Nephron (organoid): ENCODE data around the gene SUPT20H.

ENCODE experiments used
- H3K27ac Mint-ChIP-seq, 3 experiments: 2 replicates each; pipeline ENCODE4 v1.8.0; 2020; ENCODE audit warnings: mixed read lengths in 3 of 3, mild to moderate bottlenecking in 2 of 3, moderate library complexity in 1 of 3
- H3K27me3 Mint-ChIP-seq: 2 replicates; pipeline ENCODE4 v1.8.0; 2021; ENCODE audit warnings: low read depth, mild to moderate bottlenecking, moderate library complexity, mixed read lengths
- H3K36me3 Mint-ChIP-seq: 2 replicates; pipeline ENCODE4 v1.8.0; 2020; ENCODE audit warnings: low read depth, mixed read lengths
- H3K4me1 Mint-ChIP-seq: 2 replicates; pipeline ENCODE4 v1.8.0; 2020; ENCODE audit warnings: mixed read lengths
- H3K4me3 Mint-ChIP-seq, 3 experiments: 2 replicates each; pipeline ENCODE4 v1.8.0; 2020; ENCODE audit warnings: mild to moderate bottlenecking in 3 of 3, mixed read lengths in 3 of 3, moderate library complexity in 2 of 3
- H3K9me3 Mint-ChIP-seq: 2 replicates; pipeline ENCODE4 v1.8.0; 2020; ENCODE audit warnings: mixed read lengths
- CTCF ChIP-seq, 3 experiments: fragments of 200-600 bp; sonication (generic); IDR thresholded peaks; one replicate each; pipeline ENCODE4 v1.5.0; 2021; ENCODE audit warnings: antibody characterized with exemption in 3 of 3; ENCODE audit not compliant: unreplicated experiment in 3 of 3

SUPT20H gene

GRCh38 chr13:37011788-37012187 lies 47.7 kb downstream of the SUPT20H start:
- TF ChIP-seq CTCF (IDR thresholded peaks at IDR 0.05; ENCODE audit: unreplicated experiment in 3 of 3) = no peak
- H3K36me3 Mint-ChIP-seq = peaks cover 76% of the 10 kb centered on the region

GRCh38 chr13:37011002-37011401 lies 48.5 kb downstream of the SUPT20H start:
- Mint-ChIP-seq H3K27ac (no peak overlapping the region), H3K4me1 (no peaks in the 10 kb centered on the region), H3K4me3 (no peak overlapping the region), H3K9me3 (no peaks in the 10 kb centered on the region), H3K36me3 (peaks cover 73% of the 10 kb centered on the region), H3K27me3 (no peaks in the 10 kb centered on the region)
- TF ChIP-seq CTCF (IDR thresholded peaks at IDR 0.05; ENCODE audit: unreplicated experiment in 3 of 3) = no peak

More at GRCh38 chr13:37011788-37012187, 47.7 kb downstream of the SUPT20H start:
- H3K9me3 Mint-ChIP-seq = no peaks in the 10 kb centered on the region
- no peak overlapping the region for H3K4me3 Mint-ChIP-seq
- H3K4me1 Mint-ChIP-seq = no peaks in the 10 kb centered on the region
- H3K27ac Mint-ChIP-seq = no peak overlapping the region
- no peaks in the 10 kb centered on the region for H3K27me3 Mint-ChIP-seq

- TF ChIP-seq CTCF (IDR thresholded peaks at IDR 0.05; ENCODE audit: unreplicated experiment in 3 of 3) = no peak
- Mint-ChIP-seq H3K36me3 (peaks cover 73% of the 10 kb centered on the region), H3K27ac (no peak overlapping the region), H3K4me3 (no peak overlapping the region), H3K4me1 (no peaks in the 10 kb centered on the region), H3K27me3 (no peaks in the 10 kb centered on the region), H3K9me3 (no peaks in the 10 kb centered on the region)
Measured at GRCh38 chr13:37010424-37010823, 49.1 kb downstream of the SUPT20H start.

- H3K4me3 Mint-ChIP-seq = no peak overlapping the region
- H3K27ac Mint-ChIP-seq = no peak overlapping the region
- H3K27me3 Mint-ChIP-seq = no peaks in the 10 kb centered on the region
- TF ChIP-seq CTCF (IDR thresholded peaks at IDR 0.05; ENCODE audit: unreplicated experiment in 3 of 3) = no peak
- H3K4me1 Mint-ChIP-seq = no peaks in the 10 kb centered on the region
- peaks cover 70% of the 10 kb centered on the region for H3K36me3 Mint-ChIP-seq
- H3K9me3 Mint-ChIP-seq = no peaks in the 10 kb centered on the region
Measured at GRCh38 chr13:37009692-37010091, 49.8 kb downstream of the SUPT20H start.

- Mint-ChIP-seq H3K4me3 (peak overlapping the region; percentile 98 to 100 (median 100)), H3K27me3 (no peaks in the 10 kb centered on the region), H3K36me3 (peaks cover 25% of the 10 kb centered on the region), H3K4me1 (peaks cover 34% of the 10 kb centered on the region), H3K27ac (peak overlapping the region; percentile 100), H3K9me3 (no peaks in the 10 kb centered on the region)
- no peak for TF ChIP-seq CTCF (IDR thresholded peaks at IDR 0.05; ENCODE audit: unreplicated experiment in 3 of 3)
Measured at GRCh38 chr13:37001921-37002250, 57.6 kb downstream of the SUPT20H start.

- no peaks in the 10 kb centered on the region for H3K27me3 Mint-ChIP-seq
- peak within 1 kb of the TSS; percentile 100 for H3K27ac Mint-ChIP-seq
- H3K36me3 Mint-ChIP-seq = peaks cover 12% of the 10 kb centered on the region
- peaks cover 46% of the 10 kb centered on the region for H3K4me1 Mint-ChIP-seq
- H3K4me3 Mint-ChIP-seq = peak within 1 kb of the TSS; percentile 98 to 100 (median 100)
- H3K9me3 Mint-ChIP-seq = no peaks in the 10 kb centered on the region
- peak; percentile 95 to 100 (median 99) for TF ChIP-seq CTCF (IDR thresholded peaks at IDR 0.05; ENCODE audit: unreplicated experiment in 3 of 3)
Measured at GRCh38 chr13:36999054-36999714, 60.3 kb downstream of the SUPT20H start, which contains the start of gene ALG5. Gene ALG5 (minus strand): TSS chr13:36999340. CDS start chr13:36999300, 40 bp downstream.
